Hepatocyte (in vitro differentiated cells): ENCODE results near the gene EIF4E1B. TPM values are rescaled to one million over a fixed set of nuclear protein-coding genes. Genes with fewer than 3 reads are reported as not detected.

Experiments used
- DNase-seq: peaks from one replicate; pipeline ENCODE4 v3.0.0-alpha.2; 2016; ENCODE audit warnings: low spot score
- H2AFZ ChIP-seq: fragments of 200-600 bp; sonication (generic); 2 replicates; pipeline ENCODE4 v1.6.0; 2016; ENCODE audit warnings: antibody characterized with exemption, mild to moderate bottlenecking
- H3K27ac ChIP-seq: fragments of 200-600 bp; sonication (generic); 2 replicates; pipeline ENCODE4 v1.5.1; 2016; ENCODE audit warnings: mild to moderate bottlenecking
- H3K27me3 ChIP-seq: fragments of 200-600 bp; sonication (generic); 2 replicates; pipeline ENCODE4 v1.6.1; 2016
- H3K36me3 ChIP-seq: fragments of 200-600 bp; sonication (generic); replicated peaks from 2 replicates; pipeline ENCODE4 v1.5.1; 2016; ENCODE audit warnings: low read depth; ENCODE audit not compliant: insufficient read depth
- H3K4me1 ChIP-seq: fragments of 200-600 bp; sonication (generic); 2 replicates; pipeline ENCODE4 v1.5.1; 2016; ENCODE audit warnings: mild to moderate bottlenecking, moderate library complexity; ENCODE audit not compliant: insufficient read depth
- H3K4me2 ChIP-seq: fragments of 200-600 bp; sonication (generic); 2 replicates; pipeline ENCODE4 v1.6.0; 2016
- H3K4me3 ChIP-seq: fragments of 200-600 bp; sonication (generic); 2 replicates; pipeline ENCODE4 v1.5.1; 2016; ENCODE audit warnings: mild to moderate bottlenecking
- H3K79me2 ChIP-seq: fragments of 200-600 bp; sonication (generic); 2 replicates; pipeline ENCODE4 v1.6.0; 2017; ENCODE audit warnings: mild to moderate bottlenecking
- H3K9me2 ChIP-seq: fragments of 200-600 bp; sonication (generic); replicated peaks from 2 replicates; pipeline ENCODE4 v1.6.0; 2017; ENCODE audit warnings: mild to moderate bottlenecking; ENCODE audit not compliant: insufficient read depth
- H3K9me3 ChIP-seq: fragments of 200-600 bp; sonication (generic); 2 replicates; pipeline ENCODE4 v1.5.1; 2016; ENCODE audit warnings: low read depth, mild to moderate bottlenecking
- H4K20me1 ChIP-seq: fragments of 200-600 bp; sonication (generic); 2 replicates; pipeline ENCODE4 v1.6.0; 2016; ENCODE audit warnings: mild to moderate bottlenecking; ENCODE audit not compliant: insufficient read depth, poor library complexity, severe bottlenecking
- CTCF ChIP-seq: fragments of 200-600 bp; sonication (generic); IDR thresholded peaks from 2 replicates; pipeline ENCODE4 v1.5.1; 2016; ENCODE audit warnings: antibody characterized with exemption, mild to moderate bottlenecking; ENCODE audit not compliant: poor library complexity
- EZH2 ChIP-seq: fragments of 200-600 bp; sonication (generic); IDR thresholded peaks from 2 replicates; pipeline ENCODE4 v1.6.1; 2016; ENCODE audit warnings: antibody characterized with exemption, mild to moderate bottlenecking, borderline replicate concordance
- EZH2phosphoT487 ChIP-seq: fragments of 200-600 bp; sonication (generic); IDR thresholded peaks from one replicate; pipeline ENCODE4 v1.6.1; 2018; ENCODE audit warnings: antibody characterized with exemption, mild to moderate bottlenecking, low read depth, moderate library complexity; ENCODE audit not compliant: unreplicated experiment, severe bottlenecking
- WGBS: methylation state at CpG from one replicate; pipeline ENCODE4 v1.1.6; 2016; ENCODE audit warnings: low lambda C conversion rate; ENCODE audit errors: missing lambda C conversion rate; 5-methylcytosine and 5-hydroxymethylcytosine counted together
- polyA plus RNA-seq: library from polyadenylated mRNA; unstranded; fragments of >200 nt; fragmentation: Nextera tagmentation; extraction: Ambion mirVana; gene quantifications from 2 replicates; pipeline ENCODE4 v1.2.1, GENCODE V29; 2016
- total RNA-seq: library from RNA; depleted of rRNA; stranded (reverse); fragments of >200 nt; gene quantifications from 2 replicates; pipeline ENCODE4 v1.2.3, GENCODE V29; 2014

EIF4E1B gene
- total and polyA plus RNA-seq, 2 experiments from 2014 or later, result not detected

GRCh38 chr5:176682016-176682531 is 51.6 kb downstream of the EIF4E1B start:
- no peaks in the 10 kb centered on the region for H4K20me1 ChIP-seq
- no peaks in the 10 kb centered on the region for H3K79me2 ChIP-seq
- H3K4me2 ChIP-seq, result no peak overlapping the region
- H3K36me3 ChIP-seq, result no peaks in the 10 kb centered on the region
- no peak overlapping the region for H3K4me3 ChIP-seq
- 84% methylated on average over 6 of the region's 6 CpGs for WGBS
- H3K9me3 ChIP-seq, result no peaks in the 10 kb centered on the region
- H3K27me3 ChIP-seq, result peaks cover 47% of the 10 kb centered on the region
- H3K4me1 ChIP-seq, result no peaks in the 10 kb centered on the region
- H3K27ac ChIP-seq, result no peak overlapping the region
- no peak for DNase-seq
- TF ChIP-seq EZH2phosphoT487 (no peak), CTCF (no peak), EZH2 (no peak)
- H2AFZ ChIP-seq, result no peak overlapping the region
- H3K9me2 ChIP-seq, result no peaks in the 10 kb centered on the region

- Histone ChIP-seq H3K9me3 (no peaks in the 10 kb centered on the region), H3K27me3 (peaks cover 40% of the 10 kb centered on the region)
Observed at GRCh38 chr5:176685010-176685409, 54.5 kb downstream of the EIF4E1B start.

GRCh38 chr5:176687247-176687646 is 56.8 kb downstream of the EIF4E1B start:
- peaks cover 21% of the 10 kb centered on the region for H3K27me3 ChIP-seq

More at GRCh38 chr5:176685010-176685409, 54.5 kb downstream of the EIF4E1B start:
- Histone ChIP-seq H3K9me2 (no peaks in the 10 kb centered on the region), H2AFZ (no peak overlapping the region), H4K20me1 (no peaks in the 10 kb centered on the region), H3K4me2 (no peak overlapping the region), H3K27ac (no peak overlapping the region), H3K79me2 (no peaks in the 10 kb centered on the region), H3K4me1 (no peaks in the 10 kb centered on the region), H3K4me3 (no peak overlapping the region), H3K36me3 (no peaks in the 10 kb centered on the region)
- TF ChIP-seq EZH2, result no peak
- no peak for TF ChIP-seq CTCF
- no peak for TF ChIP-seq EZH2phosphoT487
- no peak for DNase-seq

More at GRCh38 chr5:176687247-176687646, 56.8 kb downstream of the EIF4E1B start:
- 81% methylated on average over 10 of the region's 10 CpGs for WGBS
- Histone ChIP-seq H3K4me2 (no peak overlapping the region), H3K27ac (no peak overlapping the region), H3K4me1 (no peaks in the 10 kb centered on the region), H2AFZ (no peak overlapping the region), H3K9me3 (no peaks in the 10 kb centered on the region), H3K9me2 (no peaks in the 10 kb centered on the region), H4K20me1 (no peaks in the 10 kb centered on the region), H3K36me3 (no peaks in the 10 kb centered on the region), H3K79me2 (no peaks in the 10 kb centered on the region), H3K4me3 (no peak overlapping the region)
- no peak for DNase-seq
- no peak for TF ChIP-seq EZH2phosphoT487
- TF ChIP-seq CTCF, result no peak
- TF ChIP-seq EZH2, result no peak
